WI38 (cell line): Measurements from ENCODE around the gene OPN1MW.
"Not testable (repeated sequence)": the region's sequence is repeated elsewhere in the genome, so short reads cannot be mapped to it uniquely, and the experiment has no call there.

Experiments used
- H3K4me3 ChIP-seq: 2 replicates; pipeline ENCODE4 v1.5.1; 2011; ENCODE audit warnings: low read depth, mild to moderate bottlenecking, control low read depth, low read length

The OPN1MW gene

DNA sequence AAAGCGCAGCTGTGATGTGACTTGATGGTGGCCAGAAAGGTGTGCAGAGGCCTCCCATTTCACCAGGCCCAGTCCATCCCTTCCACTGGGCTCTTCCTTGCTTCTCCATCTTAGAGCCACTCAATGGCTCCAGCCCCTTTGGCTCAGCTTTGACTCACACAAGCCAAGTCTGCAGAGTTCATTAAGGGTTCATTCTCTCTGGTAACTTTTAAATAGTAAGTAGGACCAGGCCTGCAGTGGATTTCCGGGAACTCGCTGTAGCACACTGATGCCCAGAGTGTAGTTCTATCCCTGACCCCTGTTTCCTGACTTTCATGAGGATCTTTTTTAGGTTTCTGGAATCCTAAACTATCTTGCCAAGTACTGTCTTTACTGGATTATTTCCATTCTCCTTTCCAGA is 49.0 kb downstream of the OPN1MW start:
- not testable (repeated sequence) for H3K4me3 ChIP-seq

DNA sequence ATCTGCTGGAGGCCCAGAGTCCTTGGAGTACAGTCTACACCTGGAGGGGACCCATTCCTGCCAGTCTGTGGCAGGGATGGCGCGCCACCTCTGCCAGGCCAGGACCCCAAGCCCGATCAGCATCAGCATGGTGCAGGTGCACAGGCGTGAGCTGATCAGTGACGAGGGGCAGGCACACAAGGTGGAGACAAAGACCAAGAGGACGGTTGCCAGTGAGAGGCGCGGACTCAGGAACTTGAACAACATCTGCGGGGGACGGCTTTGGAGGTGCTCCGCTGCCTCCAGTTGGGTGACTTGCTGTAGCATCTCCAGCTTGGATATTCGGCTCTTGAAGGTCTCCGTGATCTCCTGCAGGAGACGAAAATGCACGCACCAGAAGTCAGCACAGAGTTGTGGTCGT is 51.2 kb downstream of the OPN1MW start:
- not testable (repeated sequence) for H3K4me3 ChIP-seq

DNA sequence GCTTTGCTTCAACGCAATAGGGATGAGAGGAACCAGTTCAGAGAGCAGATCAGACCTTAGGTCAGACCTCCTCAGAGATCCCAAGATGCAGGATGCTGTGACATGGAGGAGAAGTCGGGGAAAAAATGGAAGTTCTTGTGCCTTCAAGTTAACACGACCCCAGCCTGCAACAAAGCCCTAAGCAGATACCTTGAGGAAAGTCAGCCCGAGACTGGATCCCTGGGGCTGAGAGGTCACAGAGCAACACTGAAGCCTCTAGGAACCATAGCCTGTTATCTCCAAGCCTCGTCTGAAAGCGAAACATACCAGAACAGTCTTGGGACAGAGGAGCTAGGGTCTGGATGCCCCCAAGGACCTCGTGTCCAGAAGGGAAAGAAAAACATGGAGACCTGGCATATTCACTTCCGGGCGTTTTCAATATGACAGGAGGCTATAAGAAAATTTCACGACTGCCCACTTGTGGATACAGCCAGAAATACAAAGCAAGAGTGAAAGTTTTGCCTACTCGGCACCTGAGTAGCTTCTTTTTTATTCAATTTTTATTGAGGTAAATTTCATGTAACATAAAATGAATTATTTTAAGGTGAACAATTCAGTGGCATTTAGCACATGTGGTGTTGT is 56.7 kb downstream of the OPN1MW start:
- not testable (repeated sequence) for H3K4me3 ChIP-seq

DNA sequence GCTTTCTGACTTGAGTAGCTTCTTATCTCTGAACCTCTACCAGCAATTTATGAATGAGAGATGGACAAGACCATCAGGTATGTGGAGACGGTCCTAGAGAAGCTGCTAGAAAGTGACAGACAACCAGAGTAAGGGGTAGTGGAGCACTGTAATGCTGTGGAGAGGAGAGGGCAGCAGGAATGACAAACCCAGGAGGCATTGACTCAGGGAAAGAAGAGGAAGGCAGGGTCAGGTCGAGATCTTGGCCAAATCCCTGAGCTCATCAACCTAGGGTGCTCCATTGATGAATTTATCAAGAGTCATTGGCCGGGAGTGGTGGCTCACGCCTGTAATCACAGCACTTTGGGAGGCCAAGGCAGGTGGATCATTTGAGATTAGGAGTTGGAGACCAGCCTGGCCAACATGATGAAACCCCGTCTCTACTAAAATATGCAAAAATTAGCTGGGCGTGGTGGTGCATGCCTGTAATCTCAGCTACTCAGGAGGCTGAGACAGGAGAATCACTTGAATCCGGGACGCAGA is 57.6 kb downstream of the OPN1MW start:
- H3K4me3 ChIP-seq: not testable (repeated sequence)
